AG10803 (cell line): Measurements from ENCODE around the gene MLKL.

Source experiments
- DNase-seq: peaks from one replicate; pipeline ENCODE4 v3.0.0; 2010; ENCODE audit warnings: low read depth
- H3K4me3 ChIP-seq: 2 replicates; pipeline ENCODE4 v1.5.1; 2011; ENCODE audit warnings: mild to moderate bottlenecking, low read length, control low read depth
- CTCF ChIP-seq: conservative IDR thresholded peaks from 2 replicates; pipeline ENCODE4 v1.5.1; 2011; ENCODE audit warnings: mild to moderate bottlenecking, low read length, control low read depth, inconsistent platforms

MLKL gene

GRCh38 chr16:74700438-74701225, at the start of gene MLKL:
MLKL (minus strand) TSS chr16:74700862; CDS start chr16:74695757, 5,105 bp downstream.
- peak within 1 kb of the TSS; percentile 92 for H3K4me3 ChIP-seq
- peak; percentile 45 for DNase-seq
- no peak; the same call in 1 of the 2 replicates for TF ChIP-seq CTCF

DNA sequence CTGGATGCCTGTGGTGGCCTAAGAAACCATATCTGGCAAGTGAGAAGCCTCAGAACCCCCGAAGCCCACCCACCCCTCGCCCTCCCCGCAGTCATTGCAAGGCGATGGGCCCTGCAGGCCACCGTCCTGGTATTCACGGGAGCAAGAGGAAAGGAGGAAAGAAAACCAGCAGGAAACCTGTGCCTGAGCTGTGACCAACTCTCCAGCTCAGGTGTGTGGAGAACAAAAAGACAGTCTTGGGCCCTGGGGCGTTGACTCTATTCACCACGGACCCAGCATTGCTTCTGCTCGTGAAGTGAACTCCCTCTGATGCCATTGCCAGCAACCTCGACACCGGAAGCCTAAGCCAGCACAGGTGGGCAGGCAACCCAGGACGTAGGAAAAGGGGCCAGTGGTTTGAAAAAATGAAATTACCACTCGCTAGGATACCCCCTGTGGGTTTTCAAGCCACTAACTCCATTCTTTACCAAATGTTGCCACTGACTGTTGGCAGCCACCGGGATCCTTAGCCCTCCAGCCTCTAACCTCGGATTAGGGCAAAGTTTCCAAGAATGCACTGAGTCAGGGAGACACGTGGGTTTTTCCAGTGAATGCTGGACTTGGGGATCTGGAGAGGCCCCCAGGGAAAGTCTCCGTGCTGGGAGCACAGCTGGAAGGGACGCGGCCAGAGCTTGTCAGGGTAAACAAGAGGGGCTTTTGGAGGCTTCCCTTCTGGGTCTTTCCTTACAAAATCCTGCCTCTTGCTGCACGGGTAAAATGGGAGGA, 48.8 kb upstream of the MLKL start:
- no peak for DNase-seq
- no peak overlapping the region for H3K4me3 ChIP-seq
- TF ChIP-seq CTCF: no peak

GRCh38 chr16:74748616-74749026, 48.0 kb upstream of the MLKL start:
- TF ChIP-seq CTCF: no peak
- no peak overlapping the region for H3K4me3 ChIP-seq
- no peak for DNase-seq

DNA sequence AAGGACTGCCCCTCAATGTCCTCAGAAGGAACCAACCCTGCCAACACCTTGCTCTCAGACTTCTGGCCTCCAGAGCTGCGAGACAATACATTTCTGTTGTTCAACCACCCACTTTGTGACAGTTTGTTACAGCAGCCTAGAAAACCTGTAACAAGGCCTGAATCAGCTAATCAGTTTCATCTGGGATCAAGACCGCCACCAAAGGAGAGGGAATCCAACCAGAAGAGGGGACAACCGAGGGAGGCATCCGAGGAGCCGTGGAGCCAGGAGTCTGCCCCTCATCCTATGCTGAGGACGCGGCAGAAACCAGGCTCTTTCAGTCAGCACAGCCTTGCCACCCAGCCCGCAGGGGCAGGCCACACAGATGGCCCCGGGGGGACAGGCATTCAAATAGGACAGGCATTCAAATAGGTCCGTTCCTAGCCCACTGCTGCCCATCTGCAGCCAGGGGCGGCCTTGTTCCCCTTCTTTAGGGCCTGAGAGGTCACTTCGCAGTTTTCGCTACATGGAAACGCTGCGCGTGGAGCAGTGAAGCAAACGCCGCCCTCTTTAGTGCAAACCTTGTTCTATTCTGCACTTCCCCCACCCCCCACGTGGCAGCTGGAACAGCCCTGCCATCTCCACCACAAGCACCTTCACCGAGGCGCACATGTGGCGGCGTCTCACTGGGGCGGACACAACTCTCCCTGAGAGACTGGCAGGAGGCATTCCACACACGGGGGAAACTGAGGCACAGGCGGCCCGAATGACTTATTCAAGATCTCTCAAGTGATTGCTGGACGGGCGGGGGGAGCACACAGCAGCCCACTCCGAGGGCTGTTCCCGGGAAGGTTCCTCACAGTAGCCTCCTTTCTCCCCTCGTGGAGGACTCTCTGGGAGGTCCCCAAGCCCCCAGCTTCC, 47.3 kb upstream of the MLKL start:
- no peak for TF ChIP-seq CTCF
- H3K4me3 ChIP-seq: no peak overlapping the region
- no peak for DNase-seq

DNA sequence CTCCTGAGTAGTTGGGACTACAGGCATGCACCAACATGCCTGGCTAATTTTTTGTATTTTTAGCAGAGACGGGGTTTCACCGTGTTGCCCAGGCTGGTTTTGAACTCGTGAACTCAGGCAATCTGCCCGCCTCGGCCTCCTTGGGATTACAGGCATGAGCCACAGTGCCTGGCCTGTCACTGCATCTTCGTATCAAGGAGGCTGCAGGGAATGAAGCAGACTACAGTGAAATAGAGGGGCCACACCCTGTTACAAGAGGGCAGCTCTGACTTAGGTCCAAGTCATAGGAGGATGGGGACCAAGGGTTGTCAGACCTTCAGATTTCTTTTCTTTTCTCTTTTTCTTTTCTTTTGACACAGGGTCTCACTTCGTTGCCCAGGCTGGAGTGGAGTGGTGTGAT, 45.3 kb upstream of the MLKL start:
- no peak for TF ChIP-seq CTCF
- H3K4me3 ChIP-seq: no peak overlapping the region
- DNase-seq: no peak

- no peak for TF ChIP-seq CTCF
- H3K4me3 ChIP-seq: no peak overlapping the region
- no peak for DNase-seq
Observed at GRCh38 chr16:74745109-74745615, 44.5 kb upstream of the MLKL start.
